HEK293 (cell line): ENCODE data around the gene TEX14.

Experiments used
- OVOL3 ChIP-seq: fragments of 450-650 bp; formaldehyde crosslinking; IDR thresholded peaks from 2 replicates; pipeline ENCODE4 v1.5.1; 2016; ENCODE audit warnings: missing biosample characterization, missing genetic modification characterization
- ZNF10 ChIP-seq: fragments of 450-650 bp; formaldehyde crosslinking; IDR thresholded peaks from 2 replicates; pipeline ENCODE4 v1.5.1; 2017; ENCODE audit warnings: missing biosample characterization, missing genetic modification characterization
- ZNF133 ChIP-seq: fragments of 450-650 bp; formaldehyde crosslinking; IDR thresholded peaks from 2 replicates; pipeline ENCODE4 v1.5.1; 2016; ENCODE audit warnings: missing biosample characterization, missing genetic modification characterization
- ZNF785 ChIP-seq: fragments of 450-650 bp; formaldehyde crosslinking; IDR thresholded peaks from 2 replicates; pipeline ENCODE4 v1.5.1; 2016; ENCODE audit warnings: missing biosample characterization, missing genetic modification characterization
- ZNF792 ChIP-seq: fragments of 450-650 bp; formaldehyde crosslinking; IDR thresholded peaks from 2 replicates; pipeline ENCODE4 v1.5.1; 2016; ENCODE audit warnings: missing biosample characterization, missing genetic modification characterization
- TF ChIP-seq, protein P1 (sequence below): fragments of 450-650 bp; formaldehyde crosslinking; IDR thresholded peaks from 2 replicates; pipeline ENCODE4 v1.5.1; 2016; ENCODE audit warnings: missing biosample characterization, missing genetic modification characterization
- TF ChIP-seq, protein P2 (sequence below): fragments of 450-650 bp; formaldehyde crosslinking; IDR thresholded peaks from 2 replicates; pipeline ENCODE4 v1.5.1; 2017; ENCODE audit warnings: missing biosample characterization, missing genetic modification characterization
- TF ChIP-seq, protein P3 (sequence below): fragments of 450-650 bp; formaldehyde crosslinking; IDR thresholded peaks from 2 replicates; pipeline ENCODE4 v1.5.1; 2017; ENCODE audit warnings: missing biosample characterization, missing genetic modification characterization

DNA sequence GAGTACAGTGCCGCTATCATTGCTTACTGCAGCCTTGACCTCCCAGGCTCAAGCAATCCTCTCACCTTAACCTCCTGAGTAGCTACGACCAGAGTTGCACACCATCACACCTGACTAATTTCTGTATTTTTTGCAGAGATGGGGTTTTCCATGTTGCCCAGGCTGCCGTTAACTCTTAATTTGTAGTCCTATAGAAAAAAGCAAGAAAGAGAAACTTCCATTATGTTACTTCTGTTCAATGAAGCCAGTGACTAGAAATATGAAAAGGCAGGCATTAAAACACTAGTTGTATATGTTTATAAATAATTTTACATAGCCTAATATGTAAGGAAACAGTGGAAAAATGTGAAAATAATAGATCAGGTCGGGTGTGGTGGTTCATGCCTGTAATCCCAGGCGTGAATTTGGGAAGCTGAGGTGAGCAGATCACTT lies 10.2 kb upstream of the TEX14 start:
- TF ChIP-seq, protein P1, sequence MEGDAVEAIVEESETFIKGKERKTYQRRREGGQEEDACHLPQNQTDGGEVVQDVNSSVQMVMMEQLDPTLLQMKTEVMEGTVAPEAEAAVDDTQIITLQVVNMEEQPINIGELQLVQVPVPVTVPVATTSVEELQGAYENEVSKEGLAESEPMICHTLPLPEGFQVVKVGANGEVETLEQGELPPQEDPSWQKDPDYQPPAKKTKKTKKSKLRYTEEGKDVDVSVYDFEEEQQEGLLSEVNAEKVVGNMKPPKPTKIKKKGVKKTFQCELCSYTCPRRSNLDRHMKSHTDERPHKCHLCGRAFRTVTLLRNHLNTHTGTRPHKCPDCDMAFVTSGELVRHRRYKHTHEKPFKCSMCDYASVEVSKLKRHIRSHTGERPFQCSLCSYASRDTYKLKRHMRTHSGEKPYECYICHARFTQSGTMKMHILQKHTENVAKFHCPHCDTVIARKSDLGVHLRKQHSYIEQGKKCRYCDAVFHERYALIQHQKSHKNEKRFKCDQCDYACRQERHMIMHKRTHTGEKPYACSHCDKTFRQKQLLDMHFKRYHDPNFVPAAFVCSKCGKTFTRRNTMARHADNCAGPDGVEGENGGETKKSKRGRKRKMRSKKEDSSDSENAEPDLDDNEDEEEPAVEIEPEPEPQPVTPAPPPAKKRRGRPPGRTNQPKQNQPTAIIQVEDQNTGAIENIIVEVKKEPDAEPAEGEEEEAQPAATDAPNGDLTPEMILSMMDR (tag by site-specific recombination) = no peak
- no peak for TF ChIP-seq ZNF133 (tag by site-specific recombination)
- TF ChIP-seq, protein P2, sequence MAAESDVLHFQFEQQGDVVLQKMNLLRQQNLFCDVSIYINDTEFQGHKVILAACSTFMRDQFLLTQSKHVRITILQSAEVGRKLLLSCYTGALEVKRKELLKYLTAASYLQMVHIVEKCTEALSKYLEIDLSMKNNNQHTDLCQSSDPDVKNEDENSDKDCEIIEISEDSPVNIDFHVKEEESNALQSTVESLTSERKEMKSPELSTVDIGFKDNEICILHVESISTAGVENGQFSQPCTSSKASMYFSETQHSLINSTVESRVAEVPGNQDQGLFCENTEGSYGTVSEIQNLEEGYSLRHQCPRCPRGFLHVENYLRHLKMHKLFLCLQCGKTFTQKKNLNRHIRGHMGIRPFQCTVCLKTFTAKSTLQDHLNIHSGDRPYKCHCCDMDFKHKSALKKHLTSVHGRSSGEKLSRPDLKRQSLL (tag by site-specific recombination) = no peak
- TF ChIP-seq, protein P3, sequence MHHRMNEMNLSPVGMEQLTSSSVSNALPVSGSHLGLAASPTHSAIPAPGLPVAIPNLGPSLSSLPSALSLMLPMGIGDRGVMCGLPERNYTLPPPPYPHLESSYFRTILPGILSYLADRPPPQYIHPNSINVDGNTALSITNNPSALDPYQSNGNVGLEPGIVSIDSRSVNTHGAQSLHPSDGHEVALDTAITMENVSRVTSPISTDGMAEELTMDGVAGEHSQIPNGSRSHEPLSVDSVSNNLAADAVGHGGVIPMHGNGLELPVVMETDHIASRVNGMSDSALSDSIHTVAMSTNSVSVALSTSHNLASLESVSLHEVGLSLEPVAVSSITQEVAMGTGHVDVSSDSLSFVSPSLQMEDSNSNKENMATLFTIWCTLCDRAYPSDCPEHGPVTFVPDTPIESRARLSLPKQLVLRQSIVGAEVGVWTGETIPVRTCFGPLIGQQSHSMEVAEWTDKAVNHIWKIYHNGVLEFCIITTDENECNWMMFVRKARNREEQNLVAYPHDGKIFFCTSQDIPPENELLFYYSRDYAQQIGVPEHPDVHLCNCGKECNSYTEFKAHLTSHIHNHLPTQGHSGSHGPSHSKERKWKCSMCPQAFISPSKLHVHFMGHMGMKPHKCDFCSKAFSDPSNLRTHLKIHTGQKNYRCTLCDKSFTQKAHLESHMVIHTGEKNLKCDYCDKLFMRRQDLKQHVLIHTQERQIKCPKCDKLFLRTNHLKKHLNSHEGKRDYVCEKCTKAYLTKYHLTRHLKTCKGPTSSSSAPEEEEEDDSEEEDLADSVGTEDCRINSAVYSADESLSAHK = no peak
- TF ChIP-seq OVOL3 (tag by site-specific recombination) = no peak
- TF ChIP-seq ZNF792 (tag by site-specific recombination) = no peak
- no peak for TF ChIP-seq ZNF10
- TF ChIP-seq ZNF785 = no peak
